T-helper 1 cell treated with Interleukin-12 subunit alpha and Interleukin-12 subunit beta and Interleukin-4 antibody, amounts not matched to agents 30 μg/mL and 1 μg/mL, for 36 hours (primary cell): ENCODE measurements around the gene CSHL1.

ENCODE experiments used
- H3K27ac Mint-ChIP-seq: one replicate; pipeline ENCODE4 v1.8.0; 2021; ENCODE audit warnings: mild to moderate bottlenecking, mixed read lengths
- H3K27me3 Mint-ChIP-seq: one replicate; pipeline ENCODE4 v1.8.0; 2021; ENCODE audit warnings: low read depth, mixed read lengths
- H3K36me3 Mint-ChIP-seq: one replicate; pipeline ENCODE4 v1.8.0; 2021; ENCODE audit warnings: low read depth, mixed read lengths
- H3K4me1 Mint-ChIP-seq: one replicate; pipeline ENCODE4 v1.8.0; 2021; ENCODE audit warnings: low read depth, mixed read lengths
- H3K4me3 Mint-ChIP-seq: one replicate; pipeline ENCODE4 v1.8.0; 2021; ENCODE audit warnings: mild to moderate bottlenecking, moderate library complexity, mixed read lengths
- H3K9me3 Mint-ChIP-seq: one replicate; pipeline ENCODE4 v1.8.0; 2021; ENCODE audit warnings: mixed read lengths

Gene CSHL1

DNA sequence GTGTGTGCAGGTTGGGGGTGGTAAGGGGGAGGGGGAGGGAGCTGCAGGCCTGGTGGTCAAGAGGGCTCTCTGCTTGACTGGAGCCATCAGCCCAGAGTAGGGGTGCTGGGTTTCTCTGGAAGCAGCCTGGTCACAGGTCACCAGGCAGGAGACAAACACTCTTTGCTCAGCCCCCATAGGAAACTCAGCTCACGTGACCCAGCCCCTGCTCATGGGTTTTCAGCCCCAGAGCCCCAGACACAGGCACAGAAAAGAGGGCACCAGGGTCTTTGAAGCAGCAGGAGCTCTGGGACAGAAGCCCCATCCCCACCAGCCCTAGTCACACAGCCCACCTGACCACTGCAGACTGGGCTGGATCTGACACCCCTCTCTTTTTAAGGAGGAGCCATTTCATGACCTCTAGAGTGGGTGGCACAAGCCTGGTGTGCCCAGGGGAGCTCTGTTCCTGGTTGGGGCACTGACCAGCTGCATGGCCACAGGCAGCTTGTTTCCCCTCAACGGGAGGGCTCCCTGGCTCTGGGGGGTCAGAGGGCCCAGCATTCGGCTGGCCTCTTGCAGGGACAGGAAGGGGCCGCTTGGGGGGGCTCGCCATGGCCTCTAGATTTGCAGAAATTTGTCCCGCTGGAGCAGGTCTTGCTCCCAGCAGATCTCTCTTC is 34.9 kb upstream of the CSHL1 start:
- Mint-ChIP-seq H3K27ac (no peak overlapping the region), H3K4me1 (peaks cover 12% of the 10 kb centered on the region), H3K36me3 (no peaks in the 10 kb centered on the region), H3K4me3 (no peak overlapping the region), H3K9me3 (no peaks in the 10 kb centered on the region), H3K27me3 (peaks cover 4% of the 10 kb centered on the region)

DNA sequence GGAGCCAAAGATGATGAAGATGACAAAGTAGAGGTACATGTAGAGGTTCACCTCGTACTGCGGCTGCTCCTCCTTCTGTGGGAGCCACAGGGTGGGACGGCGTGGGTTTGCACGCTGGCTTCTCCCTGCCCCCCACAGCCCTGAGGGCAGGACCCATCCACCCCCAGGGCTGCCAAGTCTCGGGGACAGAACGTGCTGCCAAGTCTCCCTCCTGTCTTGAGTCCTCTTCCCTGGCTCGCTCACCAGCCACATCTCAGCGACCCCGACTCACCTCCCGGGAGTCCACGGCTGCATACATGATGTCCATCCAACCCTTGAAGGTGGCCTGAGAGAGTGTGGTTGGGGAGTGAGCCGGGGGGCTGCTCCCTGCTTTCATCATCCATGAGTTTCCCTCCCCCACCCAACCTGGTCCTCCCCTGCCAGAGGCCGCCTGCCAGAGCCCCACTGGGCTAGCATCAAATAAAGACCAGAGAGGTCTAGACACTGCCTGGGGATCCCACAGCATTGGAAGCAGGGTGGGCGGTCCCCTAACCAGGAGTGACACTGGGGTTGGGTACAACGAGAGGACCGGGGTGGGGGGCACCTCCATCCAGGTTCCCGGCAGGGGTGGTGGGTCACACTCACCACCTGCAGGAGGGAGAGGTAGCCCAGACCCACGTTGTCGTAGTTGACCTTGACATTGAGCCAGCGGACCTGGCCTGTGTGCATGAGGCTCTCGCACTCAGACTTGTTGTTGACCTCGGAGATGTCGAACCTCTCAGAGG is 33.9 kb upstream of the CSHL1 start:
- H3K4me1 Mint-ChIP-seq: peaks cover 12% of the 10 kb centered on the region
- H3K27ac Mint-ChIP-seq: no peak overlapping the region
- H3K36me3 Mint-ChIP-seq: no peaks in the 10 kb centered on the region
- H3K27me3 Mint-ChIP-seq: peaks cover 4% of the 10 kb centered on the region
- H3K9me3 Mint-ChIP-seq: no peaks in the 10 kb centered on the region
- peak overlapping the region; percentile 45 for H3K4me3 Mint-ChIP-seq

DNA sequence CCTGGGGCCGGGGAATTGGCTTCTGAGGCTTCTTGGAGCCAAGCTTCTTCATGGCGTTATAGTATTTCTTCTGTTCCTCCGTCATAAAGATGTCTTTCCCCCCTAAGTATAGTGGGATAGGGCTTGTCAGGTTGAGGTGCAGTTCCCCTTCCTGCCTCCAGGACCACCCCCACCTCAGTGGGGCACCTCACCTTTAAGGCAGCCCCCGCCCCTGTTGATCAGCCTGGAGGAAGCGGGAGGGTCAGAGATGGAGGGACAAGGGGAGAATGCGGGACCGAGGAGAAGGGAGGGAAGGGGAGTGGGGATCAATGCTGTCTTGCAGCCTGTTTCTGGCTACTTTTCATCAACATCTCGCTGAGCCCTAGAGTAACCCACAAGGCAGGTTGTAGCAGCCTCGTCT is 32.7 kb upstream of the CSHL1 start:
- H3K27ac Mint-ChIP-seq: no peak overlapping the region
- H3K4me1 Mint-ChIP-seq: peaks cover 19% of the 10 kb centered on the region
- no peaks in the 10 kb centered on the region for H3K9me3 Mint-ChIP-seq
- H3K27me3 Mint-ChIP-seq: peaks cover 4% of the 10 kb centered on the region
- H3K36me3 Mint-ChIP-seq: no peaks in the 10 kb centered on the region
- H3K4me3 Mint-ChIP-seq: no peak overlapping the region

GRCh38 chr17:63942309-63942985 is 31.4 kb upstream of the CSHL1 start:
- Mint-ChIP-seq H3K4me3 (no peak overlapping the region), H3K36me3 (no peaks in the 10 kb centered on the region), H3K27ac (no peak overlapping the region), H3K27me3 (peaks cover 4% of the 10 kb centered on the region), H3K9me3 (no peaks in the 10 kb centered on the region), H3K4me1 (peaks cover 24% of the 10 kb centered on the region)

GRCh38 chr17:63941751-63942150 is 30.7 kb upstream of the CSHL1 start:
- Mint-ChIP-seq H3K27ac (no peak overlapping the region), H3K36me3 (no peaks in the 10 kb centered on the region), H3K4me3 (no peak overlapping the region), H3K27me3 (peaks cover 4% of the 10 kb centered on the region), H3K9me3 (no peaks in the 10 kb centered on the region), H3K4me1 (peaks cover 22% of the 10 kb centered on the region)

- H3K27me3 Mint-ChIP-seq: peaks cover 5% of the 10 kb centered on the region
- H3K36me3 Mint-ChIP-seq: no peaks in the 10 kb centered on the region
- peaks cover 18% of the 10 kb centered on the region for H3K4me1 Mint-ChIP-seq
- no peak overlapping the region for H3K4me3 Mint-ChIP-seq
- H3K27ac Mint-ChIP-seq: no peak overlapping the region
- no peaks in the 10 kb centered on the region for H3K9me3 Mint-ChIP-seq
Observed at GRCh38 chr17:63941162-63941561, 30.1 kb upstream of the CSHL1 start.

- H3K27me3 Mint-ChIP-seq: peaks cover 8% of the 10 kb centered on the region
- H3K4me3 Mint-ChIP-seq: no peak overlapping the region
- no peak overlapping the region for H3K27ac Mint-ChIP-seq
- no peaks in the 10 kb centered on the region for H3K36me3 Mint-ChIP-seq
- H3K9me3 Mint-ChIP-seq: no peaks in the 10 kb centered on the region
- peaks cover 16% of the 10 kb centered on the region for H3K4me1 Mint-ChIP-seq
Observed at GRCh38 chr17:63940584-63940983, 29.5 kb upstream of the CSHL1 start.

DNA sequence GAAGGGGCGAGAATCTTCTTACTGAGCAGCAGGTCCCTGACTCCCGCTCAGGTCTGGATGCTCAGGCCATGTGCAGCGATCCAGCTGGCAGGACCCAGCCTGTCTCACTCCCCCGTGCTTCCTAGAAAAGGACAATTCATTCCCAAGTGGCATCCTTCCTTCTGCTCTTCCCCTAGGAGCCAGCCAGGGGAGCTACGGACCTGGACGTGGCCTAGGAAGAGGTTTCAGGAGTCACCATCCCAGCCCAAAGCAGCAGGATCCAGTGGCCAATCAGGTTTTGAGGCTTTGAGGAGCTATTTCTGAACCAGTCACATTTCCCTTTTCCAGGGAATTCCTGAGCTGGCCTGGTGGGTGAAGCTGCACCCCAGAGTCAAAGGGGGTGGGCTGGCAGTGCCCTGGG is 28.8 kb upstream of the CSHL1 start:
- no peaks in the 10 kb centered on the region for H3K36me3 Mint-ChIP-seq
- H3K27ac Mint-ChIP-seq: no peak overlapping the region
- H3K27me3 Mint-ChIP-seq: peaks cover 8% of the 10 kb centered on the region
- no peak overlapping the region for H3K4me3 Mint-ChIP-seq
- H3K4me1 Mint-ChIP-seq: peaks cover 12% of the 10 kb centered on the region
- H3K9me3 Mint-ChIP-seq: no peaks in the 10 kb centered on the region

DNA sequence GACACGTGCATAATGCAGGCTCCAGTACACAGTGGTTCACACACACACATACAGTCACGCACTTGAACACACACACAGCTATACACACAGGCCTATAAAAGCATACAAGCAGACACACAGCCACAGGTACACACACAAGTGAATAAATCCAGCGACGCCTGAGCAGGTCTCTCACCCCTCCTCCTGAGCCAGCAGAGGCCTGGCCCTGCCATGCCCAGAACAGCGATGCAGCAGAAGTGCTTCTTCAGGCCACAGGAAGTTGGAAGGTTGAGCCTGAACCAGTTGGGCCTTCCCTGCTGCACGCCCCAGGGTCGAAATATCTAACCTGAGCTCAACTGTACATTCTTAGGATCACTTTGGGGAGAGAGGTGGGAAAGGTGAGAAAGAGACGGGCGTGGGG is 28.3 kb upstream of the CSHL1 start:
- H3K9me3 Mint-ChIP-seq: no peaks in the 10 kb centered on the region
- peaks cover 12% of the 10 kb centered on the region for H3K4me1 Mint-ChIP-seq
- peaks cover 6% of the 10 kb centered on the region for H3K27me3 Mint-ChIP-seq
- H3K27ac Mint-ChIP-seq: no peak overlapping the region
- H3K4me3 Mint-ChIP-seq: no peak overlapping the region
- no peaks in the 10 kb centered on the region for H3K36me3 Mint-ChIP-seq

DNA sequence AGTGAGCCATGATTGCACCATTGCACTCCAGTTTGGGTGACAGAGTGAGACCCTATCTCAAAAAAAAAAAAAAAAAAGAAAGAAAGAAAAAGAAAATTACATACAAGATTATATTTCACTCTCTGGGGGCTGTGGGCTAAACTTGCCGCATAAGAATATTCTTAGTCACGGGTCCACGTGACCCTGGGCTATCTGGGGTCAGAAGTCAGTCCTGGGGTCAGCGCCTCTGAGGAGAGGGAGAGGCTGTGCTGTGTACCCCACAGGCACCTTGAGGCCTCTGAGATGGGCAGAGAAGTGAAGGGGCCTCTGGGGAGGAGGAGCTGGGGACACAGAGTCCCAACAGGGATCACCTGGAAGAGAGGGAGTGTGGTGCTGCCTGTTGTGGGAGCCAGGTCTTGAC is 26.9 kb upstream of the CSHL1 start:
- Mint-ChIP-seq H3K27me3 (peaks cover 4% of the 10 kb centered on the region), H3K36me3 (no peaks in the 10 kb centered on the region), H3K27ac (no peak overlapping the region), H3K4me3 (no peak overlapping the region), H3K4me1 (peaks cover 12% of the 10 kb centered on the region), H3K9me3 (no peaks in the 10 kb centered on the region)

DNA sequence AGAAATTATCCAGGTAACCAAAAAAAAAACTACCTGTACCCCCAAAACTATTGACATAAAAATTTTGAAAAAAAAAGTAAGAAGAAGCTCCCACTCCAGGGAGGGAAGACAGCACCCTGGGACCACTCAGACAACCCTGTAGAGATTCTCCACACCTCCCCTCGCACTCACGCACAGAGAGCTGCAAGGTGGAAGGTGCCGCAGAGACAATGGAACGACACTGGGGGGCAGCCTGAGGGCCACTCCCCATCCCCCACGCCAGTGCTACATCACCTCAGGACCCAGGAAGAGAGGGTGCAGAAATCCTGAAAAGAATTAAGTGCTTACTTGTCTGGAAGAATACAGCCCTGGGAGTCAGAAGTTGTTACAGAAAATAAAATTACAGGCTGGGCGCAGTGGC is 26.3 kb upstream of the CSHL1 start:
- H3K4me3 Mint-ChIP-seq: no peak overlapping the region
- no peaks in the 10 kb centered on the region for H3K36me3 Mint-ChIP-seq
- peaks cover 4% of the 10 kb centered on the region for H3K27me3 Mint-ChIP-seq
- H3K9me3 Mint-ChIP-seq: no peaks in the 10 kb centered on the region
- no peak overlapping the region for H3K27ac Mint-ChIP-seq
- H3K4me1 Mint-ChIP-seq: peaks cover 12% of the 10 kb centered on the region

GRCh38 chr17:63934183-63935112 is 23.4 kb upstream of the CSHL1 start:
- no peak overlapping the region for H3K27ac Mint-ChIP-seq
- peaks cover 4% of the 10 kb centered on the region for H3K27me3 Mint-ChIP-seq
- no peak overlapping the region for H3K4me3 Mint-ChIP-seq
- peaks cover 22% of the 10 kb centered on the region for H3K4me1 Mint-ChIP-seq
- H3K36me3 Mint-ChIP-seq: peaks cover 5% of the 10 kb centered on the region
- no peaks in the 10 kb centered on the region for H3K9me3 Mint-ChIP-seq

DNA sequence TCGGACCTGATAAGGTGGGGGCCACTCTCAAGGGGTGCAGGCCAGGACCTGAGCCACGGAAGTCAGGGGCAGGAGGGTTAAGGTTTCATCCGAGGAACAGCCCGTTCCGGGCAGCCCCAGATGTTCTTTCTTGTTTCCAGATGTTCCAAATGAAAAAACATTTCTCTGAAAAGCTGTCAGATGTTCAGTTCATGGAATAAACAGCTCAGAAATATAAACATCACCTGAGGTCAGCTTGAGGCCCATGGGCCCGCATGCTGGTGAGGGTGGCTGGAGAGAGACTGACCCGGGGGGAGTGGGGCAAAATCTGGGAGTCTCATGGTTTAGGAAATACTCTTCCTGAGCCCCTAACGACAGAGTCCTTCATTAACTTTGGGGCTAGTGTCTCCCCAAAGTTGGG is 22.5 kb upstream of the CSHL1 start:
- Mint-ChIP-seq H3K27ac (no peak overlapping the region), H3K4me3 (no peak overlapping the region), H3K9me3 (no peaks in the 10 kb centered on the region), H3K4me1 (peaks cover 15% of the 10 kb centered on the region), H3K36me3 (peaks cover 9% of the 10 kb centered on the region), H3K27me3 (peaks cover 4% of the 10 kb centered on the region)

- peak overlapping the region; percentile 65 for H3K27ac Mint-ChIP-seq
- peaks cover 12% of the 10 kb centered on the region for H3K36me3 Mint-ChIP-seq
- H3K9me3 Mint-ChIP-seq: no peaks in the 10 kb centered on the region
- H3K4me1 Mint-ChIP-seq: peaks cover 12% of the 10 kb centered on the region
- peak overlapping the region; percentile 94 for H3K4me3 Mint-ChIP-seq
- H3K27me3 Mint-ChIP-seq: peaks cover 4% of the 10 kb centered on the region
Observed at GRCh38 chr17:63932721-63933120, 21.7 kb upstream of the CSHL1 start.
